LoVo (cell line): Measurements from ENCODE around the gene VWDE.
"Not testable (repeated sequence)": the region's sequence is repeated elsewhere in the genome, so short reads cannot be mapped to it uniquely, and the experiment has no call there.

Experiments used
- DNase-seq: peaks from one replicate; pipeline ENCODE4 v3.0.0-alpha.2; 2016; ENCODE audit warnings: low spot score

VWDE gene

DNA sequence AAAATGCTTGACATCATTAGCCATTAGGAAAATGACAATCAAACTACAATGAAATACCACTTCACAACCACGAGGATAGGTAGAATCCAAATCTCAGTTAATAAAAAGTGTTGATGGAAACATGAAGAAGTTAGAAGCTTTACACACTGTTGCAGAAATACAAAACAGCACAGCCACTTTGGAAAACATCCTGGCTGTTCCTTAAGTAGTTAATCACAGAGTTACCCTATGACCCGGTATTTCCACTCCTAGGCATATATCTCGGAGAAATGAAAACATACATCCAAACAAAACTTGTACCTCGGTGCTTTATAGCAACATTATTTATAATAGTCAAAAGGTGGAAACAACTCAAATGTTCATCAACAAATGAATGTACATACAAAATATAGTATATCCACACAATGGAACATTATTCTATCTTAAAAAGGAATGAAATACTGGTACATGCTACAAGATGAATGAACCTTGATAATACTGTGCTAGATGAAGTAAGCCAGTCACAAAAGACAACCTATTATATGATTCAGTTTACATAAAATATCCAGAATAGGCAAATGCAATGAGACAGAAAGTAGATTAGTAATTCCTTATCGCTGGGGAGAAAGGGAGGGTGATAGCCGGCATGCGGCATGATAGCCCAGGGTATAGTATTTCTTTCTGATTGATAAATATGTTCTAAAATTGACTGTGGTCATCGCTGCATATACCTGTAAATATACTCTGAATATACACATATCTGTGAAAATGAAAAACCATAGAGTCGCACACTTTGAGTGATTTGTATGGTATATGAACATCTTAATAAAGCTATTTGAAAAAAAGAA, 1.9 kb downstream of the VWDE start:
- DNase-seq, result no peak

DNA sequence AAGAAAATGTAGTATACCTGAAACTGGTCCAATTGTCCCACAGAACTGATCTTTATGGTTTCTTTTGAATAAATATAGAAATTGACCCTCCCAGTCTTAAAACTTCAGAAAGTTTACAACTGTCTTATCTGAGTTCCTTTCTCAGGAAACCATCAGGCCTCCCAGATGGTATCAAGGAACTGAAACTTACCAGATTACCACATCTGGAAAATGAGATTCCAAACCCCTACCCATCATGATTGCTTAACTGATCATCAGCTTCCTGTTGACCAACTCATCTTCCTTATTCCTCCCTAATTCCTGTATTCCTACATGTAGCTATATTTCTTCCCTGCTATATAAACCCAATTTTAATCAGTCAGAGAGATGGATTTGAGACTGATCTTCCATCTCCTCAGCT, 5.5 kb downstream of the VWDE start:
- DNase-seq, result no peak

DNA sequence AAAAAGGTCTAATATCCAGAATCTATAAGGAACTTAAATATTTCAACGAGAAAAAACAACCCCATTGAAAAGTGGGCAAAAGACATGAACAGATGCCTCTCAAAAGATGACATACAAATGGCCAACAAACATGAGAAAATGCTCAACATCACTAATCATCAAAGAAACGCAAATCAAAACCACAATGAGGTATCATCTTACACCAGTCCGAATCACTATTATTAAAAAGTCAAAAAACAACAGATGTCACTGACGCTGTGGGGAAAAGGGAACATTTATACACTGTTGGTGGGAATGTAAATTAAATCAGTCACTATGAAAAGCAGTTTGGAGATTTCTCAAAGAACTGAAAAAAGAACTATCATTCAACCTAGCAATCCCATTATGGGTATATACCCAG, 6.0 kb downstream of the VWDE start:
- no peak for DNase-seq

DNA sequence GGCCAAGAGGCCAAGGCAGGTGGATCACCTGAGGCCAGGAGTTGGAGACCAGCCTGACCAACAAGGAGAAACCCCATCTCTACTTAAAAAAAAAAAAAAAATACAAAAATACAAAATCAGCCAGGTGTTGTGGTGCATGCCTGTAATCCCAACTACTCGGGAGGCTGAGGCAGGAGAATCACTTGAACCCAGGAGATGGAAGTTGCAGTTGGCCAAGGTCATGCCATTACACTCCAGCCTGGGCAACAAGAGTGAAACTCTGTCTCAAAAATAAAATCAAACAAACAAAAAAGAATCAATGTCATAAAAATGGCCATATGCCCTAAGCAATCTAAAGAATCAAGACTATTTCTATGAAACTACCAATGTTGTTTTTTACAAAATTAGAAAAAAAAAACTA, 7.0 kb downstream of the VWDE start:
- DNase-seq, result not testable (repeated sequence)

- no peak for DNase-seq
Observed at GRCh38 chr7:12391922-12392615, 11.6 kb downstream of the VWDE start.

DNA sequence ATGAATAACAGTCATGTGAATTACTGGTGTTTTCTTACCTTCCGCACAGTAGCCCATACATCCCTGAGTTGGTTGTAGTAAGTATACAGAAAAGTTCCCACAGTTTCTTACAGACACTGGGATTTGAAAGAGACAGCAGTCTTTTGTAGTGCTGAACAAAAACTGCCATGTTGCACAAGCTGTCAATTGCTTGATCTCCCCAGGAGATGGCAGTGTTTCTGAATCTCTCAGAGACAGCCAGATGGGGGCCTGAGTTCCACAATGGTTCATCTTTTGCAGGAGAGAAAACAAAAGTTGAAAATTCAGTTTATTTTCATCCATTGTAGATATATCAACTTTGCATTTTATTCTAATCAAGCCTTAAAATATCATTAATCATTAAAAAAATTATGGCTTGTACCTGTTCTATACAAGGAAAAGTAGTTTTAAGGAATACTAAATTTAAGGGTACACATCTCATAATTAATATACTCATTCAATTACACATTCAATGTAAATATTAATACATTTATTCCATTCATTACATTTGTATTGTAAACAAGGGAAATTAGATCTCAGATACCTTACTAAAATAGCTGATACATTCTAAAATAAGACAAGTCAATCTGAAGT, 14.5 kb downstream of the VWDE start:
- peak; percentile 78 for DNase-seq

DNA sequence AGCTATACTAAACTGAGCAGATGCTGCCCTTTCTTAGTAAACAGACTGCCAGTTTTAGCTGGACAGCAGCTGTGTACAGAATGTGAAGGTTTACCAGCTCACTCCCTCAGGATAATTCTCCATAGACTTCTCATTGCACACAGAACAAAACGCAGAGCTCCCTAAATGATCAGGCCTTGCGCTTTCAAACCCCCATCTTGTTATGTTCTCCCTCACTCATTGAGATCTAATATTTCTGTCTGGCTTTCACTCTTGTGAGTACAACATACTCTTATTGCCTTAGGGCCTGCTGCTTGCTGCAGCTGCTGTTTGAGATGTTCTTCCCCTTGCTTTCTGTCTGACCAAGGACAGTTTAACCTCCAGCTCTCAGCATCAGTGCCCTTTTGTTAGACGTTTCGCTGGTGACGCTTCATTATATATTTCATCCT, 17.3 kb downstream of the VWDE start:
- no peak for DNase-seq

- DNase-seq, result no peak
Observed at GRCh38 chr7:12385364-12385786, 18.3 kb downstream of the VWDE start.

- DNase-seq, result no peak
Observed at GRCh38 chr7:12383377-12383776, 20.3 kb downstream of the VWDE start.

DNA sequence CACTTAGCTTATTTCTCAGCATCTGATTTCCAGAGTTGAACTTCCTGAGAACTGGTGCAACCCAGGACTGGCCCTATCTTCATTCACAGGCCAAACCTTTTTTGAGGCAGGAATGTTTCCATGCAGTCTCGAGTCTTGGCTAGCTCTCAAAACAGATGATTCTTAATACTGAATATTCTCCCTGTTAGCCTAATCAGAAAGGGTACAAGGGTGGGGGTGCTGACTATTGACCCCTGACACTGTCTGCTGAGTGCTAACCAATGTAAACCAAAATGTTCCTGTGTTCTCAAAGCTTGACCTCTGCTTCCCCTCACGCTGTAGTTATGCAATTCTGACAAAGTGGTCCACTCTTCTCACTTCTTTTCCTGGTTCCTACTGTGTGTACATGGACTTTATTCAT, 25.3 kb downstream of the VWDE start:
- DNase-seq, result no peak

DNA sequence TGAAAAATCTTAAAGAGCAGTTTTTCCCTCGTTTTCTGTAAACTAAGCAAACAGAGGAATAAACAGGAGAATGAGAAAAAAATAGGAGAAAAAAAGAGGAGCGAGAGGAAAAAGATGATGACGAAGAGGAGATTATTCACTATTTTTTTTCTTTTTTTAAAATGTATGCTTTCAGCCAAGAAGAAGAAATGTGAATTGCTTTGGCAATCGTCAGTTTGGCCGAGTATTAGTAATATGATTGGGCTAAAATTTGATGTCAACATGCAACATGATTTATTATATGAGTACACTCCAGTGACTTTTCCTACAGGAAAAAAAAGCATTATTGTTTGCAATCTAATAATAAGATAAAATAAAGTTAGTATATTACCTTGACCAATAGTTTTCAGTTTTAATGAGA, 26.3 kb downstream of the VWDE start:
- no peak for DNase-seq

GRCh38 chr7:12373580-12374263, 29.9 kb downstream of the VWDE start:
- no peak for DNase-seq

DNA sequence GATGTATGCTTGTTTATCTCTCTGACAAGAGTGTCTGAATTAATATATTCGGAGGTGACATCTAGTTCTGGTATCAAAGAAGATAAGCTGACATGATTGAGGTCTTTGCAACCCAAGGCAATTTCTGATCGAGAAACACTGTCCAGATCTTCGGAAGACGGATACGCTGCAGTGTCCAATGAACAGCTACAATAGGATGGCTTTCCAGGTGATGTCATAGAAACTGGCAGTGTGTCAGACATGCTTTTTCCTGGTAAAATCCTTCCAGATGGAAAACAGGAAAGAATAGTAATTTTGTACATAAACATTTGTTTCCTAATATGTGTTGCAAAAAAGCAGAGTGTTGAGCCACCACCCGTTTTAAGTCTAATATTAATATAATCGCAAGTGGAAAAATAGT, 33.4 kb downstream of the VWDE start:
- DNase-seq, result no peak

GRCh38 chr7:12369756-12370155, 33.9 kb downstream of the VWDE start:
- no peak for DNase-seq

DNA sequence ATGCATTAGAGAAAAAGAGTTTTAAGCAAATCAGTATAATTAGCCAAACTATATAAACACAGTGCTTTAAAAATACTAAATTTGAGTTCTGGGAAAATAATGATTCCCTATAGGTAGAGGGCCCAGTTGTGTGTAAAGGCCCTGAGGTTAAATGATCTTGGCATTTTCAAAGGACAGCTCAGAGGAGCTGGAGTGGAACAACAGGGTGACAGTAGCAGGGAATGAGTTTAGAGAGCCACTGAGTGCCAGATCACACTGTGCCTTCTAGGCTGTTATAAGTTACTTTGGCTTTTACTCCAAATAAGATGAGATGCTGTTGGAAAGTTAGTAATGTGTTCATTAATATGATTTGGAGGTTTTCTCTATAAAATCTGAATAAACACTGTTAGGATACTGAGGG, 34.6 kb downstream of the VWDE start:
- no peak for DNase-seq

DNA sequence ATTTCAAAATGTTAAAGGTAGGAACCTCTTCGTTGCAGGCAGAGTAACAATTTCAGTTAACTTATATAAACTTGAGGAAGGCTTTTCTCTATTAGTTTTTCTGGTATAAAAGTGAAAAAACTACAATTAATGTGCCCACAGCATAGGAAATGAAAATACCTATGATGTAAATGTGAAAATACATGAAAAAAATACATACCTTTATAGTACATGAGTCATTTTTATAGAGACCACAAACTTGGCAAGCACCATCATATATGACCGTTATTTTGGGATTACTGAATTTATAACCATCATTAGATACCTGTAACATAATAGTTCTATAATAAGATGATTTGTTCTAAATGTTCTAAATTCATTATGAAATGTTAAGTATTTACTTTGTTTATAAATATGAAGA, 42.7 kb downstream of the VWDE start:
- DNase-seq, result peak; percentile 4

DNA sequence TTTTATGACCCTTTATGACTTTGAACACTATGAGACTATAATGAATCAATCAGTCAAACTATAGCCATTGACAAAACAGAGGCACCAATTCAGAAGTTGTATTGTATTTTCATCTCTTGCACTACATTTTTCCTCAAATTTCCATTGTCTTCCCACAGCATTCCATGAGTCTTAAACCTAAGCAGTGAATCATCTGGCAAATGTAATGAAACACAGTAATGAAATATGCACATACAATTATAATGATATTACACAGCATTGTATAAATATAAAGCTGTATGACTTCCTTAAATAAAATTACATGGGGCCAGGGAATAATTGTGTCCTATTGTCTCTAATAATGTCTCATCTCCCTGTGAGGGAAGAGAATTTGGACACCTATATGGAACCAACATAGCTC, 45.0 kb downstream of the VWDE start:
- DNase-seq, result no peak

GRCh38 chr7:12357508-12357907, 46.2 kb downstream of the VWDE start:
- DNase-seq, result no peak

GRCh38 chr7:12351843-12352242, 51.8 kb downstream of the VWDE start:
- DNase-seq, result no peak

GRCh38 chr7:12350971-12351370, 52.7 kb downstream of the VWDE start:
- DNase-seq, result no peak

DNA sequence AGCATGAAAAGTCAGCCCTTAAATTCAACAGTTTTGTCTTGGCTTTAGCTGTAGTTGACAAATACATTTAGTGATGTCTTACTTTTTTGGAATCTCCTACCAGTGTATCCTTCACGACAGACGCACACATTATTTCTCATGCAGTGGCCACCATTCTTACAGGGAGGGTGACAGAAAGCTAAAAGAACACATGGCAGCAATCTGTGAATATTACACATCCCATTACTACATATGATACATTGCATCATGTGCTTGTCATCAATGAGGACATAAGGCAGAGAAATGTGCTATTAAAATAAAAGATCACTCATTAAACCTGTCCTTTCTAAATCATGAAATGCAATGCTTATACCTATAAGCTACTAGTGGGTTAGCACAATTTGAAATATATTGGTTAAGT, 66.6 kb downstream of the VWDE start:
- no peak for DNase-seq

DNA sequence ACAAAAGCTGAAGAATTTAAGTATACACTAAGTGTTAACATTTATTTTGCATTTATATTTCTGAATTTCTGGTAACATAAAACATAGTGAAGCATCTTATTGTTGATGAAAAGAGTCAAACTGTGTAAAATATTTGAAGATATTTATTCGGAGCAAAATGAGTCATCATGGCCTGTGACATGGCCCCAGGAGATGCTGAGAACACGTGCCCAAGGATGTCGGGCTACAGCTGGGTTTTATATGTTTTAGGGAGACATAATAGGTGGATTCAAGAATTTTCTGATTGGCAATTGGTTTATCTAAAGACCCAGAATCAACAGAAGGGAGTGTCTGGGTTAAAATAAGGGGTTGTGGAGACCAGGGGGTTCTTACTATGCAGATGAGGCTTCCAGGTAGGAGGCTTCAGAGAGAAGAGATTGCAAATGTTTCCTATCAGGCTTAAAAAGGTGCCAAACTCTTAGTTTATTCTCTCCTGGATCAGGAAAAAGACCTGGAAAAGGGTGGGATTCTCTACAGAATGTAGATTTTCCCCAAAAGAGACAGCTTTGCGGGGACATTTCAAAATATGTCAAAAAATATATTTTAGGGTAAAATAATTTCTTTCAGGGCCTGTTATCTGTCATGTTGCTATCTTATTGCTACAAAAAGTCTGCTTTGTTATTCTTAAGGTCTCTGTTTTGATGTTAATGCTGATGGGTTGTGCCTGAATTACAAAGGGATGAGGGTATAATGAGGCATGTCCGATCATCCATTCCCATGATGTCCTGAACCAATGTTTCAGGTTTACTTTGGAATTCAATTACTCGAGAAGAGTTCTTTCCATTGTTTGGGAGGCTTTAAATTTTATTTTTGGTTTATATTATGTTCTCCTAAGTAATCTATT, 74.5 kb downstream of the VWDE start:
- no peak for DNase-seq
